ENCODE results near the gene DGKH. TPM values are rescaled to one million over a fixed set of nuclear protein-coding genes. Genes with fewer than 3 reads are reported as not detected.

Gene DGKH
- total and polyA plus RNA-seq, 7 donors = 0.42 to 4.6 (median 2.1) TPM

GRCh38 chr13:42277618-42278276 is 229.3 kb downstream of the DGKH start:
- ATAC-seq (no peak), DNase-seq (no peak)
- H3K27ac ChIP-seq = no peak overlapping the region
- H3K36me3 ChIP-seq (ENCODE audit: insufficient read depth in 1 of 2, low read depth in 1 of 2) = no peaks in the 10 kb centered on the region
- intact Hi-C loops (cut with DNase I) = no loop called here
- H3K4me3 ChIP-seq = no peak overlapping the region
- WGBS, 3 donors = 84 to 95% (median 84%) methylated on average over 7 of the region's 7 CpGs
- H3K9me3 ChIP-seq = no peaks in the 10 kb centered on the region
- H3K27me3 ChIP-seq (ENCODE audit: insufficient read depth in 3 of 3, low read length in 2 of 3) = no peaks in the 10 kb centered on the region
- no peak for TF ChIP-seq CTCF (IDR thresholded peaks at IDR 0.05)
- peaks cover 4% of the 10 kb centered on the region for H3K4me1 ChIP-seq

- no peak overlapping the region for H3K4me3 ChIP-seq
- H3K4me1 ChIP-seq = no peaks in the 10 kb centered on the region
- no peak overlapping the region for H3K27ac ChIP-seq
- H3K36me3 ChIP-seq (ENCODE audit: insufficient read depth in 1 of 2, low read depth in 1 of 2) = no peaks in the 10 kb centered on the region
- no peak for DNase-seq
- ATAC-seq = no peak
- H3K9me3 ChIP-seq = no peaks in the 10 kb centered on the region
- WGBS, 3 donors = 88 to 91% (median 89%) methylated on average over 6 of the region's 6 CpGs
- intact Hi-C loops (cut with DNase I) = no loop called here
- no peak for TF ChIP-seq CTCF (IDR thresholded peaks at IDR 0.05)
- H3K27me3 ChIP-seq (ENCODE audit: insufficient read depth in 3 of 3, low read length in 2 of 3) = no peaks in the 10 kb centered on the region
Measured at GRCh38 chr13:42279080-42279479, 230.6 kb downstream of the DGKH start.

- no peaks in the 10 kb centered on the region for H3K4me1 ChIP-seq
- no peaks in the 10 kb centered on the region for H3K27me3 ChIP-seq (ENCODE audit: insufficient read depth in 3 of 3, low read length in 2 of 3)
- no peak for ATAC-seq
- no peak overlapping the region for H3K4me3 ChIP-seq
- H3K36me3 ChIP-seq (ENCODE audit: insufficient read depth in 1 of 2, low read depth in 1 of 2) = no peaks in the 10 kb centered on the region
- H3K27ac ChIP-seq = no peak overlapping the region
- 48 to 62% (median 55%) methylated on average over 1 of the region's 1 CpG for WGBS, 3 donors
- no peaks in the 10 kb centered on the region for H3K9me3 ChIP-seq
- no peak for DNase-seq
- TF ChIP-seq CTCF (IDR thresholded peaks at IDR 0.05) = no peak
- intact Hi-C loops (cut with DNase I) = no loop called here
Measured at GRCh38 chr13:42279986-42280385, 231.5 kb downstream of the DGKH start.

GRCh38 chr13:42280537-42280936 is 232.1 kb downstream of the DGKH start:
- 75 to 96% (median 83%) methylated on average over 2 of the region's 2 CpGs for WGBS, 3 donors
- intact Hi-C loops (cut with DNase I) = no loop called here
- no peak for ATAC-seq

More at GRCh38 chr13:42280537-42280936, 232.1 kb downstream of the DGKH start:
- no peak for DNase-seq
- no peaks in the 10 kb centered on the region for H3K9me3 ChIP-seq
- TF ChIP-seq CTCF (IDR thresholded peaks at IDR 0.05) = no peak
- H3K4me3 ChIP-seq = no peak overlapping the region
- no peaks in the 10 kb centered on the region for H3K27me3 ChIP-seq (ENCODE audit: insufficient read depth in 3 of 3, low read length in 2 of 3)
- H3K4me1 ChIP-seq = no peaks in the 10 kb centered on the region
- H3K36me3 ChIP-seq (ENCODE audit: insufficient read depth in 1 of 2, low read depth in 1 of 2) = no peaks in the 10 kb centered on the region
- H3K27ac ChIP-seq = no peak overlapping the region

Measured in psoas muscle (tissue), 8 donors.